GM19395 (cell line): Measurements from ENCODE around the gene EIF2A.
"Not testable (repeated sequence)": the region's sequence is repeated elsewhere in the genome, so short reads cannot be mapped to it uniquely, and the experiment has no call there.

Experiments
- ATAC-seq: cut with Tn5 transposase; IDR thresholded peaks from one replicate; pipeline ENCODE4 v1.9.1; 2021; ENCODE audit warnings: mild to moderate bottlenecking, moderate library complexity; ENCODE audit not compliant: unreplicated experiment

The EIF2A gene

GRCh38 chr3:150600647-150601530 lies 54.3 kb downstream of the EIF2A start:
- not testable (repeated sequence) for ATAC-seq

GRCh38 chr3:150602426-150603152 lies 56.0 kb downstream of the EIF2A start:
- peak; percentile 24 for ATAC-seq

GRCh38 chr3:150603153-150603979 lies 56.8 kb downstream of the EIF2A start, which contains the start of gene SELENOT:
SELENOT (plus strand) TSS chr3:150603321; CDS start chr3:150603363, 42 bp downstream.
- ATAC-seq = peak; percentile 58

GRCh38 chr3:150603980-150604319 lies 57.4 kb downstream of the EIF2A start:
- no peak for ATAC-seq

GRCh38 chr3:150605998-150606641 lies 59.5 kb downstream of the EIF2A start:
- ATAC-seq = no peak

GRCh38 chr3:150607267-150608065 lies 60.9 kb downstream of the EIF2A start:
- no peak for ATAC-seq

- no peak for ATAC-seq
Measured at GRCh38 chr3:150609988-150610387, 63.4 kb downstream of the EIF2A start.

- no peak for ATAC-seq
Measured at GRCh38 chr3:150610785-150611184, 64.2 kb downstream of the EIF2A start.

- ATAC-seq = no peak
Measured at GRCh38 chr3:150611666-150612065, 65.1 kb downstream of the EIF2A start.

GRCh38 chr3:150612494-150612893 lies 65.9 kb downstream of the EIF2A start:
- ATAC-seq = no peak

- ATAC-seq = no peak
Measured at GRCh38 chr3:150613034-150613433, 66.4 kb downstream of the EIF2A start.

- no peak for ATAC-seq
Measured at GRCh38 chr3:150613709-150614480, 67.3 kb downstream of the EIF2A start.

GRCh38 chr3:150620002-150620689 lies 73.6 kb downstream of the EIF2A start:
- no peak for ATAC-seq

GRCh38 chr3:150622955-150623354 lies 76.4 kb downstream of the EIF2A start:
- not testable (repeated sequence) for ATAC-seq

- no peak for ATAC-seq
Measured at GRCh38 chr3:150623945-150624344, 77.4 kb downstream of the EIF2A start.

- ATAC-seq = no peak
Measured at GRCh38 chr3:150626148-150626930, 79.8 kb downstream of the EIF2A start.

GRCh38 chr3:150627557-150627956 lies 81.0 kb downstream of the EIF2A start:
- no peak for ATAC-seq
